ENCODE results near the gene ARHGAP27.
"Not testable (repeated sequence)": the region's sequence is repeated elsewhere in the genome, so short reads cannot be mapped to it uniquely, and the experiment has no call there.

Gene ARHGAP27

DNA sequence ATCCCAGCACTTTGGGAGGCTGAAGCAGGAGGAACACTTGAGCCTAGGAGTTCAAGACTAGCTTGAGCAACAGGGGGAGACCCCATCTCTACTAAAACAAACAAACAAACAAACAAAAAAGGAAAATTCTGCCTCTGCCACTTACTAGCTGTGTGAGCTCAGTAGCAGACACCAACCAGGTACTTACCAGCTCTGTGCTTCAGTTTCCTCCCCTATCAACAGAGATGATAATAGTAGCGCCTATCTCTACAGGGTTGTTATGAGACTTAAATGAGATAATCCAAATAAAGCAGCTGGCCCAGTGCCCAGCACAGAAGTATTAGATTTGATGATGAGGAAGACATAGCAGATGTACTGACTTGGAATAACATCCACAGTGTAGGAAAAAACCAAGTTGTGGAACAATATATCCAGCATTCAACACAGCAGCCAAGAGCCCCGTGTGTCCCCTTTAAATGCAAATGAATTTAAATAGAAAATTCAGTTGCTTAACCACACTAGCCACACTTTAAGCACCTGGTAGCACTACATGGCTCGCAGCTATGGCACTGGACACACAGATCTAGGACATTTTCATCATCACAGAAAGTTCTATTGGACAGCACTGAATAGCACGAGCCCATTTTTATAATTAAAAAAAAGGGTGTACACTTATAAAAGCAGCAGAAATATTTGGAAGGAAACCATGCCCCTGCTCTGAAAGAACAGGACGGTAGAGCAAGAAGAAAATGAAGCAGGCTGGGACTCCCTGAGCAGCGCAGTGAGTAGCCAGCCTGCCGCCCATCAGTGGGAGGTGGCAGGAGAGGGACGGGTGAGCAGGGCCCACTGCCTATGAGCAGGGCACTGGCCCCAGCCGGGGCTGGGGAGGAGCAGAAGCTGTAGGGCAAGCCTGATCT is 19.9 kb upstream of the ARHGAP27 start:
- not testable (repeated sequence) for H3K9ac ChIP-seq (ENCODE audit: low read depth, low read length); H3K36me3 ChIP-seq (ENCODE audit: insufficient read depth, low read length); H3K9me3 ChIP-seq (ENCODE audit: insufficient read depth, low read depth, low read length); H3K27ac ChIP-seq (ENCODE audit: low read depth, low read length); H3K4me1 ChIP-seq (ENCODE audit: insufficient read depth, low read length); H3K27me3 ChIP-seq (ENCODE audit: insufficient read depth, low read length); H3K4me3 ChIP-seq (ENCODE audit: low read length)
- WGBS: 83% methylated on average over 6 of the region's 9 CpGs

DNA sequence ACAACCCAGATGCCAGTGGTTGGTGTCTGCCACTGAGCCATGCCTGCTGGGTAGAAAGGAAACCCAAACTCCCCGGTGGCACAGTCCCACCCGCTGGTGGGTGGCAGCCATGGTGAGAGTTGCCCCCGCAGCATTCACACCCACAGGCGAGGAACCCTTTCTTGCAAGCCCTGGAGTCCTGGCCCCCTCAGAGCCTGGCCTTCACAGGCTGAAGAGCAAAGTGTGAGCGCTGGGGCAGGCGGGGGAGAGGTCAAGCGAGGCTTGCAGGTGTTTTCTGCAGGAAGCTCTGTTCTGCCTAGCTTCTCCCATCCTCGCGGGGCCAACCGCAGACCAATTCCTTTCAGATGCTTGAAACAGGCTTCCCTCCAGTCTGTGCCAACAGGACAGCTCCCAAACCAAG is 19.0 kb upstream of the ARHGAP27 start:
- not testable (repeated sequence) for H3K27me3 ChIP-seq (ENCODE audit: insufficient read depth, low read length); H3K36me3 ChIP-seq (ENCODE audit: insufficient read depth, low read length); H3K4me1 ChIP-seq (ENCODE audit: insufficient read depth, low read length); H3K4me3 ChIP-seq (ENCODE audit: low read length); H3K9me3 ChIP-seq (ENCODE audit: insufficient read depth, low read depth, low read length); H3K27ac ChIP-seq (ENCODE audit: low read depth, low read length); H3K9ac ChIP-seq (ENCODE audit: low read depth, low read length)
- 96% methylated on average over 8 of the region's 10 CpGs for WGBS

DNA sequence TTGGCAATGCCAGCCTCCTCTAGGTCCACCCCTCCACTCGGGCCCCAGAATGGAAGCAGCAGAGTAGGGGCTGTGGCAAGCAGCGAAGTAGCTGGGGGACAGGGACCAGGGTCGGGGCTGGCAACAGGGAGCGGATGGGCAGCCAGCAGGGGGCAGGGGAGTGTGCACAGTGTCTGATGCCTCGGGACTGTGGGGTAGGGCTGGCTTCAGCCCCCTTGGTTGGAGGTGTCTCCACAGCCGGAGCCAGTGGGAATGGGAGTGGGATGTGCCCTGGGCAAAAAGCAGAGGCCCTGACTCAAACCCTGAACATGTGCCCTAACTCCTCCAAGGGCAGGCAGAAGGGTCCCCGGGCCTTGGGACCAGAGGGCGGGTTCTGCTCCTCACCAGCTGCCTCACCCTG is 18.5 kb upstream of the ARHGAP27 start:
- no peaks in the 10 kb centered on the region for H3K36me3 ChIP-seq (ENCODE audit: insufficient read depth, low read length)
- H3K4me1 ChIP-seq (ENCODE audit: insufficient read depth, low read length): no peaks in the 10 kb centered on the region
- WGBS: 84% methylated on average over 8 of the region's 8 CpGs
- H3K27me3 ChIP-seq (ENCODE audit: insufficient read depth, low read length): no peaks in the 10 kb centered on the region
- H3K9ac ChIP-seq (ENCODE audit: low read depth, low read length): no peak overlapping the region
- H3K4me3 ChIP-seq (ENCODE audit: low read length): no peak overlapping the region
- no peaks in the 10 kb centered on the region for H3K9me3 ChIP-seq (ENCODE audit: insufficient read depth, low read depth, low read length)
- H3K27ac ChIP-seq (ENCODE audit: low read depth, low read length): no peak overlapping the region

DNA sequence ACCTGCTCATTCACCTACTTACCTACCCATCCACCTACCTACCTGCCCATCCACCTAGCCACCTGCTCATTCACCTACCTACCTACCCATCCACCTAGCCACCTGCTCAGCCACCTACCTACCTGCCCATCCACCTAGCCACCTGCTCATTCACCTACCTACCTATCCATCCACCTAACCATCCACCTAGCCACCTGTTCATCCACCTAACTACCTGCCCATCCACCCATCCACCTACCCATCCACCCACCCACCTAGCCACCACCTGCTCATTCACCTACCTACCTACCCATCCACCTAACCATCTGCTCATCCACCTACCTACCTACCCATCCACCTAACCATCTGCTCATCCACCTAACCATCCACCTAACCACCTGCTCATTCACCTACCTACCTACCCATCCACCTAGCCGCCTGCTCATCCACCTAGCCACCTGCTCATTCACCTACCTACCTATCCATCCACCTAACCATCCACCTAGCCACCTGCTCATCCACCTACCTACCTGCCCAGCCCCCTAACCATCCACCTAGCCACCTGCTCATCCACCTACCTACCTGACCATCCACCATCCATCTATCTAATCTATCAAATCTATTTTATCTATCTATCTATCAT is 17.1 kb upstream of the ARHGAP27 start:
- not testable (repeated sequence) for H3K4me1 ChIP-seq (ENCODE audit: insufficient read depth, low read length); H3K36me3 ChIP-seq (ENCODE audit: insufficient read depth, low read length); H3K9me3 ChIP-seq (ENCODE audit: insufficient read depth, low read depth, low read length); H3K27me3 ChIP-seq (ENCODE audit: insufficient read depth, low read length); H3K4me3 ChIP-seq (ENCODE audit: low read length); H3K9ac ChIP-seq (ENCODE audit: low read depth, low read length); H3K27ac ChIP-seq (ENCODE audit: low read depth, low read length)
- WGBS: 86% methylated on average over 1 of the region's 1 CpG

DNA sequence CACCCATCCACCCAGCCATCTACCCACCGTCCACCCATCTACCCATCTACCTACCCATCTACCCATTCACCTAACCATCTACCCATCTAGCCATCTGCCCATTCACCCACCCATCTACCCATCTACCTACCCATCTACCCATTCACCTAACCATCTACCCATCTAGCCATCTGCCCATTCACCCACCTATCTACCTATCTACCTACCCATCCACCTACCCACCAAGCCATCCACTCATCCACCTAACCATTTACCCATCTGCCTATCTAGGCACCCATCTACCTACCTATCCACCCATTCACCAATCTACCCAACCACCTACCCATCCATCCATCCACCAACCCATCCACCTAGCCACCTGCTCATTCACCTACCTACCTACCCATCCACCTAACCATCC is 16.6 kb upstream of the ARHGAP27 start:
- not testable (repeated sequence) for H3K4me1 ChIP-seq (ENCODE audit: insufficient read depth, low read length); H3K36me3 ChIP-seq (ENCODE audit: insufficient read depth, low read length); H3K4me3 ChIP-seq (ENCODE audit: low read length); H3K27me3 ChIP-seq (ENCODE audit: insufficient read depth, low read length); H3K9ac ChIP-seq (ENCODE audit: low read depth, low read length); H3K27ac ChIP-seq (ENCODE audit: low read depth, low read length); H3K9me3 ChIP-seq (ENCODE audit: insufficient read depth, low read depth, low read length)
- WGBS: 93% methylated on average over 1 of the region's 1 CpG

DNA sequence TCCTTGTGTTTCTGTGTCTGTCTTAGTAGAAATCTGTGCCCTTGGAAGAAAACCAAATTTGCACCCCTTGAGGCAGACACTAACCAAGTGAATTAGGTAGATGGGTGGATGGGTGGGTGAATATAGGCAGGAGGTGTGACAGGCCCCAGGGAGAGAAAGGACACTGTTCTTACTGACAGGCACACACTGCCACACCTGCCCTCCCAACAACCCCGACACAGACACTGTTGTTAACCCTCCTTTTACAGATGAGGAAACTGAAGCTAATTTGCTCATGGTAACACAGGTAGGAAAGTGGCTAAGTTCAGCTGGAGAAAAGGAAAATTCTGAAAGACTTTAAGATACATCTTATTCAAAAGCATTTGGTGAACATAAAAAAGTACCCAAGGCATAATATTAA is 15.8 kb upstream of the ARHGAP27 start:
- not testable (repeated sequence) for H3K9me3 ChIP-seq (ENCODE audit: insufficient read depth, low read depth, low read length); H3K4me3 ChIP-seq (ENCODE audit: low read length); H3K27me3 ChIP-seq (ENCODE audit: insufficient read depth, low read length); H3K36me3 ChIP-seq (ENCODE audit: insufficient read depth, low read length); H3K9ac ChIP-seq (ENCODE audit: low read depth, low read length); H3K4me1 ChIP-seq (ENCODE audit: insufficient read depth, low read length); H3K27ac ChIP-seq (ENCODE audit: low read depth, low read length)
- WGBS: no CpG with 5 or more reads among the region's 1 CpG

DNA sequence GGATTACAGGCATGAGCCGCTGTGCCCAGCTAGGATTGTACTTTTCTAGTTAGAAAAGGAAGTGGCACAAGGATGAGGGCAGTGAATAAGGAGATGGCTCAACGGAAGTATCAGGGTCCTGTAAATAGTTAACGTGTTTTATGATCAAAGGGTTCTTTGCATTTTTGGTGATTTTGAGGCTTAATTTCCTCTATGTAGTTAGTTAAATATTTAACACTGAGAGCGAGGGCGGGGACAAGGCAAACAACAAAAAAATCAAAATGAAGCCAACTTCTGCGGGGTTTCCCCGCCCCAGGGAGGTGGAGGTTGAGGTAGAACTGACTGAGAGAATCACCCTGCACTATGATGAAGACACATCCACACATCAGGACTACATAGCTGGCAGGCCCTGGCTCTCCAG is 15.4 kb upstream of the ARHGAP27 start:
- not testable (repeated sequence) for H3K36me3 ChIP-seq (ENCODE audit: insufficient read depth, low read length); H3K9me3 ChIP-seq (ENCODE audit: insufficient read depth, low read depth, low read length); H3K27ac ChIP-seq (ENCODE audit: low read depth, low read length); H3K4me1 ChIP-seq (ENCODE audit: insufficient read depth, low read length); H3K4me3 ChIP-seq (ENCODE audit: low read length); H3K27me3 ChIP-seq (ENCODE audit: insufficient read depth, low read length); H3K9ac ChIP-seq (ENCODE audit: low read depth, low read length)
- WGBS: 88% methylated on average over 3 of the region's 7 CpGs

DNA sequence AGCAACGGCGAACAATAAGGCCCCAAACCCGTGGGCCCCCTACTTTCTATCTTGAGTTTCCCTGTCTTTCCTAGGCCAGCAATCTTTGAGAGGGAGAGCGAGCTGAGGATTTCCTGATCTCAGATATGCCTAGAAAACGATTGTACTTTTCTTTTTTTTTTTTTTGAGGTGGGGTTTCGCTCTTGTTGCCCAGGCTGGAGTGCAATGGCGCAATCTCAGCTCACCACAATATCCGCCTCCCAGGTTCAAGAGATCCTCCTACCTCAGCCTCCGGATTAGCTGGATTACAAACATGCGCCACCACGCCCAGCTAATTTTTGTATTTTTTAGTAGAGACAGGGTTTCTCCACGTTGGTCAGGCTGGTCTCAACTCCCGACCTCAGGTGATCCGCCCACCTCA is 15.0 kb upstream of the ARHGAP27 start:
- H3K27ac ChIP-seq (ENCODE audit: low read depth, low read length); H3K27me3 ChIP-seq (ENCODE audit: insufficient read depth, low read length); H3K4me1 ChIP-seq (ENCODE audit: insufficient read depth, low read length); H3K4me3 ChIP-seq (ENCODE audit: low read length); H3K9ac ChIP-seq (ENCODE audit: low read depth, low read length); H3K9me3 ChIP-seq (ENCODE audit: insufficient read depth, low read depth, low read length); H3K36me3 ChIP-seq (ENCODE audit: insufficient read depth, low read length): not testable (repeated sequence)
- WGBS: 88% methylated on average over 12 of the region's 14 CpGs

DNA sequence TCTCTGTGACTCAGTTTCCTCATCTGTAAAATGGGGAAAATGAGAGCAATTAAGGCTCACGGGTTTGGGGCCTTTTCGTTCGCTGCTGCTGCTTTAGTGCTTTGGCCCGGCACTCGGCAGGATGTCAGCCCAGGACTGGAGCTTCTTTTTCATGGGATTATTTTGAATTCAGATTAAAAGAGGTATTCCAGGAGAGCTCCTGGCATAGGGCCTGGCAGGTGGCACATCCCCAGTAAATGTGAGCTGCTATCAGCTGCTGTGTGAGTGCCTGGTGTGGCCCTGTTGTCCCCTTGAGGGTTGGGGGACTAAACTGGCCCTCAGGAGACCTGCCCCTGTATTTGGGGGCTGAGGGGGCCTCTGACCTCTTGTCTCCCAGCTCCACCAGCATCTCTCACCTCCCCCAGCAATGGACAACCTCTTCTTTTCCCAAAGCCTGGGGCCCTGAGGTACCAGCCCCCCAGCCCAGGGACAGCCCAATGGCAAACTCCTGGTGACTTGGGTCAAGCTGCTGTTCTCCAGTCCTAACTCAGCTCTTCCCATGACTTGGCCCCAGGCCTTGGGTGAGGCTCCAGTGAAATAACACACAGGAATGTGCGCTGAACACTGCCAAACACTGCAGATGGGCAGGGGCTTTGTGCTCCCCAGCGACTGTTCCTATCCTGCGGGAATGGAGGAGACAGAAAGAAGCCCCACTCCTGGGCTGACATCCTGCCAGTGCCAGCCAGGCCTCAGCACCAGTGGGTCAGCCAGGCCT is 14.4 kb upstream of the ARHGAP27 start:
- not testable (repeated sequence) for H3K9me3 ChIP-seq (ENCODE audit: insufficient read depth, low read depth, low read length); H3K9ac ChIP-seq (ENCODE audit: low read depth, low read length); H3K27me3 ChIP-seq (ENCODE audit: insufficient read depth, low read length); H3K4me1 ChIP-seq (ENCODE audit: insufficient read depth, low read length); H3K36me3 ChIP-seq (ENCODE audit: insufficient read depth, low read length); H3K27ac ChIP-seq (ENCODE audit: low read depth, low read length); H3K4me3 ChIP-seq (ENCODE audit: low read length)
- WGBS: 94% methylated on average over 8 of the region's 8 CpGs

DNA sequence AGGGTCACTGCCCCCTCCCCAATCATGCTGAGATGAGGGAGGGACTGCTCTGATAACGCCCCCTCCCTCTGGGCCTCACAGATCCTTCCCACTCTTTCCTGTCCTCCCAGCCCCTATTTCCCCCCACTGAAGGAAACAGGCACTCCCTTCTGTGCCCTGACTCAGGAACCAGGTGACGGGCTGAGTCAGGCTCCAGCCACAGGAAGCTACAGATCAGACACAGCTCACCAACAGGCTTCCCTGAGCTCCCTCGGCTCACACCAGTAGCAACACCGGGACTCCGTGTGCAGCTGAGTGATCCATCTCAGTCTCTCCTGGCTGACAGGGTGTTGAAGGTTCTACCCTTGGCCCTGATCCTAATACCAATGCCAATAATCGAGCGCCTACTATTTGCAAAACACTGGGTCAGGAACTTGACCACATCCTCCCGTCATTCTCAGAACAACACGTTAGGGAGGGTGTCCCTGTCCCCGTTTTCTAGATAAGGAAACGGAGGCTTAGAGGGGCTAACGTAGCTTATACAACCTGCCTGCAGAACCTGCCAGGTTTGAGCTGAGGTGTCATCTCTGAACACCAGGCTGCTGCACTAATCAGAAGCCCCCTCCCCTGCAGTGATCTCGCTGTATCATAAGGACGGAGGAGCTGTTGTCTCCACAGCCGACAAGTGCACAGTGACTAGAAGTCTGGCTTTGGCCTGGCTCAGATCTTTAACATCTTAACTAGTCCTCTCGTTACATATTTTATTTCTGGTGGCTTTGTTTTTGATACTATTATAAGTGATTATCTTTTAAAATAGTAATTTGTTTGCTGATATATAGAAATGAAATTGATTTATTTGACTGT is 13.5 kb upstream of the ARHGAP27 start:
- not testable (repeated sequence) for H3K9me3 ChIP-seq (ENCODE audit: insufficient read depth, low read depth, low read length); H3K4me1 ChIP-seq (ENCODE audit: insufficient read depth, low read length); H3K9ac ChIP-seq (ENCODE audit: low read depth, low read length); H3K36me3 ChIP-seq (ENCODE audit: insufficient read depth, low read length); H3K27me3 ChIP-seq (ENCODE audit: insufficient read depth, low read length); H3K4me3 ChIP-seq (ENCODE audit: low read length); H3K27ac ChIP-seq (ENCODE audit: low read depth, low read length)
- 82% methylated on average over 15 of the region's 16 CpGs for WGBS

All from HUES64 (cell line).